ENCODE data around the gene OXSM. TPM values are rescaled to one million over a fixed set of nuclear protein-coding genes. Genes with fewer than 3 reads are reported as not detected.

OXSM gene
- total RNA-seq, 2 experiments from 2014 or later, result 18.8 to 20.9 TPM

DNA sequence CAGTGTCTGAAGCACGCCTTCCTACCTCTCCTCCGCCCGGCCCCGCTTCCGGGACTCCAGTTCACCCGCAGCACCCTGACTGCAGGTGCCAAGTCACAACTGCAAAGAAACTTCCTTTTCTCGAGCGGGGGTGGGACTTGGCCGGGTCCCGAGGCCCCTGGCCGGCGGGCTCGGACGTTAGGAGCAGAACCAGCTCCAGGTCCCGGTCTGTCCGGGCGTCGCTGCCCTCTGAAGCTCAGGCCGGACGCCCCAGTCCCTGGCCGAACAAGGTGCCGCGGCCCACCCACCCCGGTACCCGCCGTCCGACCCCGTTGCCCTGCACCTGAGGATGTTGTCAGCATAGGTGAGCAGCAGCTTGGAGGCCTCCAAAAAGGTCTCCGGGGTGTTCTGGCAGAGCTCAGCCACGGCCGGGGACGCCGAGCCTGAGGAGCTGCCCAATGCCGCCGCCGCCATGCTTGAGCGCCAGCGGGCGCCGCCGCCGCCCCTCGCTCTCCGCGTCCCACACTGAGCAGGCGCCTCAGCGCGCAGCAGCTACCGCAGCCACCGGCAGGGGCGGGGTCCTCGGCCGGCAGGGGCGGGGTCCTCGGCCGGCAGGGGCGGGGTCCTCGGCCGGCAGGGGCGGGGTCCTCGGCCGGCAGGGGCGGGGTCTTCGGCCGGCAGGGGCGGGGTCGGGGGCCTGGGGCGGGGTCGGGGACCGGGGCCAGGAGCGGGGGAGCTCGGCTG lies 6.8 kb upstream of the OXSM start, which contains the start of gene NGLY1:
Gene NGLY1, minus strand, starts transcription at position 506 of the 723 bp plus-strand sequence. Its CDS starts 53 bp downstream, at position 453.
- DNase-seq (peak; percentile 87), ATAC-seq (peak; percentile 91)
- H3K4me3 Mint-ChIP-seq, result peak within 1 kb of the TSS; percentile 91
- H3K27ac Mint-ChIP-seq, result peak within 1 kb of the TSS; percentile 88
- CTCF ChIA-PET, result interaction anchor here (1.0 to 1.4 kb wide), 3 partner anchors 121 to 143 kb away, joined by 3 to 10 read pairs (median 4); no protein-coding TSS in a partner anchor
- TF ChIP-seq, protein P1, sequence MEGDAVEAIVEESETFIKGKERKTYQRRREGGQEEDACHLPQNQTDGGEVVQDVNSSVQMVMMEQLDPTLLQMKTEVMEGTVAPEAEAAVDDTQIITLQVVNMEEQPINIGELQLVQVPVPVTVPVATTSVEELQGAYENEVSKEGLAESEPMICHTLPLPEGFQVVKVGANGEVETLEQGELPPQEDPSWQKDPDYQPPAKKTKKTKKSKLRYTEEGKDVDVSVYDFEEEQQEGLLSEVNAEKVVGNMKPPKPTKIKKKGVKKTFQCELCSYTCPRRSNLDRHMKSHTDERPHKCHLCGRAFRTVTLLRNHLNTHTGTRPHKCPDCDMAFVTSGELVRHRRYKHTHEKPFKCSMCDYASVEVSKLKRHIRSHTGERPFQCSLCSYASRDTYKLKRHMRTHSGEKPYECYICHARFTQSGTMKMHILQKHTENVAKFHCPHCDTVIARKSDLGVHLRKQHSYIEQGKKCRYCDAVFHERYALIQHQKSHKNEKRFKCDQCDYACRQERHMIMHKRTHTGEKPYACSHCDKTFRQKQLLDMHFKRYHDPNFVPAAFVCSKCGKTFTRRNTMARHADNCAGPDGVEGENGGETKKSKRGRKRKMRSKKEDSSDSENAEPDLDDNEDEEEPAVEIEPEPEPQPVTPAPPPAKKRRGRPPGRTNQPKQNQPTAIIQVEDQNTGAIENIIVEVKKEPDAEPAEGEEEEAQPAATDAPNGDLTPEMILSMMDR (IDR thresholded peaks at IDR 0.05), result no peak
- intact Hi-C loops (cut with micrococcal nuclease), result loop anchor here (5.0 kb wide), 1 partner anchor 121 kb away; the partner anchor contains the start of gene TOP2B
- POLR2A ChIA-PET, result interaction anchor here (0.6 to 1.7 kb wide), 9 partner anchors 9 to 133 kb away, joined by 3 to 9 read pairs (median 5); no protein-coding TSS in a partner anchor
- peaks cover 56% of the 10 kb centered on the region for H3K4me1 Mint-ChIP-seq (ENCODE audit: low read depth)
- H3K27me3 Mint-ChIP-seq, result no peaks in the 10 kb centered on the region
- no peaks in the 10 kb centered on the region for H3K9me3 Mint-ChIP-seq
- peaks cover 39% of the 10 kb centered on the region for H3K36me3 Mint-ChIP-seq (ENCODE audit: low read depth)

DNA sequence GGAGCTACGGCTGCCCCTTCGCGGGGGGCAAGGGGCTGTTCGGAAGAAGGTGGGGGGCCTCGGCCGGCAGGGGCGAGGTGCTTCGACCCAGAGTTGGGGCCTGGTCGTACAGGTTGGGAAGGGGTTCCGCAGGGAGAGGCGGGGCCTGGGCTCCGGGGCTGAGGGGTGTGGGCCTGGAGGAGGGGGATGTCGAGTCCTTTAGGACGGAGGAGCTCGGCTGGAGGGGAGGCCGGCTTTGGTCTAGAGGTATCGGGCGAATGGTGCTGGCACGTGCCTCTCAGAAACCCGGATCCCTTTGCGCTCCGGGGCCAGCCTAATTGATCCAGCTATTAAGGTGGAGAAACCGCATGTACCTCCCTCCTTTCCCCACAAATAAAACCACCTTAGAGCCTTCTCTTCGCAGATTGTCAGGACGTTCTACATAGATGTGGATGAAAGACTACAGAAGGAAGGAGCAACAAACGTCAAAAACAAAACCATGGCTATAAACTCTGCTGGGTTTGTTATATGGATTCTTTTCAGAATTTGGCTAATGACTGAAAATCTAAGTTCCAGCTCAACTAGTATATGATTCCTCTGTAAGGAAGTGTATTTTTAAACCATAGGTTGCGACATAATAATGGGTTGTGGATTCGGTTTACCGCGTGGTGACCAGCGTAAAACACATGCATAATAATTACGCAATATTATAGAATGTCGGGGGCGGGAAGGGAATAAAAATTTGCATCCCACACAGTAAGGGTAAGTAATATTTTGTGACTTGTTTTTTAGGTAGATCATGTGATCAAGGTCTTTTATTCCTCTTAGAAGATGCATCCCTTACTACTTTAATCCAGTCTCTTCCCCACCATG lies 6.0 kb upstream of the OXSM start:
- H3K27ac Mint-ChIP-seq, result peak overlapping the region; percentile 83
- no peaks in the 10 kb centered on the region for H3K9me3 Mint-ChIP-seq
- peaks cover 56% of the 10 kb centered on the region for H3K4me1 Mint-ChIP-seq (ENCODE audit: low read depth)
- intact Hi-C loops (cut with micrococcal nuclease), result loop anchor here (5.0 kb wide), 1 partner anchor 122 kb away; the partner anchor contains the start of gene TOP2B
- ChIA-PET CTCF (interaction anchor here (1.0 to 1.4 kb wide), 3 partner anchors 122 to 144 kb away, joined by 3 to 10 read pairs (median 4); no protein-coding TSS in a partner anchor), POLR2A (interaction anchor here (0.8 to 1.7 kb wide), 8 partner anchors 10 to 134 kb away, joined by 3 to 9 read pairs (median 4); no protein-coding TSS in a partner anchor)
- DNase-seq (peak; percentile 51), ATAC-seq (peak; percentile 32)
- no peaks in the 10 kb centered on the region for H3K27me3 Mint-ChIP-seq
- TF ChIP-seq, protein P1 (IDR thresholded peaks at IDR 0.05), result no peak
- peak overlapping the region; percentile 81 for H3K4me3 Mint-ChIP-seq
- peaks cover 36% of the 10 kb centered on the region for H3K36me3 Mint-ChIP-seq (ENCODE audit: low read depth)

DNA sequence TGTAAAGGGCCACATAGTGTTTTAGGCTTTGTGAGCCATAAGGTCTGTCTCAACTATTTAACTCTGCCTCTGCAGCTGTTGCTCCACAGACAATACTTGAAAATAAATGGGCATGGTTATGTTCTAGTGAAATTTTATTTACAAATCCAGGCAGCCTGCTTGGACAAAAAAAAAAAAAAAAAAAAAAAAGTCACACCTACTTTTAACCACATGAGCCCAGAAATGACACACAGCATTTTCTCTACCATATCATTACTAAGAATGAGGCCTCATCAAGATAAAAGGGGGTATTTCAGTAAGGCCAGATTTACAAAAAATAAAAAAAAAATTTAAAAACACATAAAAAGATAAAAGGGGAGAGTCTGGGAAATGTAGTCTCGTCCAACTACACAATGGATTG lies 4.9 kb upstream of the OXSM start:
- ChIA-PET CTCF (interaction anchor here (1.4 to 2.2 kb wide), 2 partner anchors 69 to 137 kb away, joined by 3 to 7 read pairs; no protein-coding TSS in a partner anchor), POLR2A (no interaction called here)
- Mint-ChIP-seq H3K27me3 (peaks cover 1% of the 10 kb centered on the region), H3K9me3 (no peaks in the 10 kb centered on the region), H3K4me3 (peak overlapping the region; percentile 81), H3K27ac (peak overlapping the region; percentile 83), H3K4me1 (ENCODE audit: low read depth) (peaks cover 56% of the 10 kb centered on the region), H3K36me3 (ENCODE audit: low read depth) (peaks cover 34% of the 10 kb centered on the region)
- TF ChIP-seq, protein P1 (IDR thresholded peaks at IDR 0.05), result no peak
- intact Hi-C loops (cut with micrococcal nuclease), result loop anchor here (5.0 kb wide), 1 partner anchor 123 kb away; the partner anchor contains the start of gene TOP2B
- ATAC-seq (no peak), DNase-seq (no peak)

DNA sequence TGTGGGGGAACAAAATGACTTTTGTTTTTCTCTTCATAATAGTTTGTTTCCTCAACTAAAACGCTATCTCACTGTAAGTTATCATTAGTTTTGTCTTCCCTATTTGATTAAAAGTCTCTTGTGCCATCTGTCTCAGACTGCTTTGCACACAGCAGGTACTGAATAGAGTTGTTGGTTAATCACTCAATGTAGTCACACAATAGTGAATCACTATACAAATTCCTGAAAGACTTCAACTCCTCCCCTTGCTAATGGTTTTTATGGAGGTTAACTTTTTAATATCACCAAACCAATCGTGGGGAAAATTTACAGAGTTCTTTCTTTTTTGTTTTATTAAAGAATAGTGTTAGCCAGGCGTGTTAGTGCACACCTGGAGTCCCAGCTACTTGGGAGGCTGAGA lies 4.1 kb upstream of the OXSM start:
- Mint-ChIP-seq H3K4me1 (ENCODE audit: low read depth) (peaks cover 50% of the 10 kb centered on the region), H3K36me3 (ENCODE audit: low read depth) (peaks cover 34% of the 10 kb centered on the region), H3K27ac (peak overlapping the region; percentile 43), H3K9me3 (no peaks in the 10 kb centered on the region), H3K27me3 (peaks cover 1% of the 10 kb centered on the region), H3K4me3 (no peak overlapping the region)
- TF ChIP-seq, protein P1 (IDR thresholded peaks at IDR 0.05), result no peak
- CTCF ChIA-PET, result interaction anchor here (1.4 to 2.2 kb wide), 2 partner anchors 68 to 138 kb away, joined by 3 to 7 read pairs; no protein-coding TSS in a partner anchor
- ATAC-seq (no peak), DNase-seq (no peak)
- intact Hi-C loops (cut with micrococcal nuclease), result no loop called here
- POLR2A ChIA-PET, result no interaction called here

All from activated CD8-positive, alpha-beta T cell treated with anti-CD3 and anti-CD28 coated beads for 36 hours (primary cell).